CD4-positive, alpha-beta memory T cell (primary cell): ENCODE results near the gene MRPS7. TPM values are rescaled to one million over a fixed set of nuclear protein-coding genes. Genes with fewer than 3 reads are reported as not detected.

Experiments
- CTCF ChIA-PET: fragments of 350-600 bp; sonication (Branson Sonifier 250); formaldehyde crosslinking; loops from one replicate; lab custom pipeline; 2021; ENCODE audit warnings: inconsistent platforms; ENCODE audit not compliant: partially characterized antibody; lab: Charles Lee
- POLR2A ChIA-PET: fragments of 350-600 bp; sonication (Branson Sonifier 250); formaldehyde crosslinking; loops from one replicate; lab custom pipeline; 2021; ENCODE audit not compliant: partially characterized antibody; lab: Charles Lee
- DNase-seq, 5 donors: peaks; one replicate each; pipeline versions ENCODE4 v3.0.0 to v3.0.0-alpha.2; 2020 to 2022; ENCODE audit warnings: mixed read lengths in 1 of 5
- H3K27ac ChIP-seq: one replicate; pipeline ENCODE4 v1.7.0; 2013; ENCODE audit warnings: low read depth, low read length
- H3K27me3 ChIP-seq: 2 replicates; pipeline ENCODE4 v1.7.0; 2013; ENCODE audit warnings: mild to moderate bottlenecking, low read length, moderate library complexity; ENCODE audit not compliant: insufficient read depth
- H3K36me3 ChIP-seq: 2 replicates; pipeline ENCODE4 v1.7.0; 2013; ENCODE audit warnings: mild to moderate bottlenecking, low read length, moderate library complexity; ENCODE audit not compliant: insufficient read depth
- H3K4me1 ChIP-seq: 2 replicates; pipeline ENCODE4 v1.7.0; 2013; ENCODE audit warnings: mild to moderate bottlenecking, low read length, moderate library complexity; ENCODE audit not compliant: insufficient read depth
- H3K4me3 ChIP-seq, 2 donors: one replicate each; pipeline ENCODE4 v1.7.0; 2013; ENCODE audit warnings: low read length in 2 of 2, mild to moderate bottlenecking in 1 of 2
- H3K9me3 ChIP-seq, 2 donors: one replicate each; pipeline ENCODE4 v1.7.0; 2013; ENCODE audit warnings: low read length in 2 of 2, control low read depth in 1 of 2; ENCODE audit not compliant: control insufficient read depth in 1 of 2
- H3K27ac Mint-ChIP-seq, 7 donors: one replicate each; pipeline ENCODE4 v1.8.0; 2020 to 2021; ENCODE audit warnings: mixed read lengths in 7 of 7, mild to moderate bottlenecking in 6 of 7, inconsistent platforms in 3 of 7, moderate library complexity in 3 of 7
- H3K27me3 Mint-ChIP-seq, 2 donors: one replicate each; pipeline ENCODE4 v1.8.0; 2020 to 2021; ENCODE audit warnings: mixed read lengths in 2 of 2
- H3K36me3 Mint-ChIP-seq, 2 donors: one replicate each; pipeline ENCODE4 v1.8.0; 2020 to 2021; ENCODE audit warnings: mixed read lengths in 2 of 2, inconsistent platforms in 1 of 2, mild to moderate bottlenecking in 1 of 2
- H3K4me1 Mint-ChIP-seq, 4 donors: one replicate each; pipeline ENCODE4 v1.8.0; 2020 to 2021; ENCODE audit warnings: mixed read lengths in 4 of 4, mild to moderate bottlenecking in 1 of 4
- H3K4me3 Mint-ChIP-seq, 8 donors: one replicate each; pipeline ENCODE4 v1.8.0; 2020 to 2021; ENCODE audit warnings: mixed read lengths in 8 of 8, mild to moderate bottlenecking in 7 of 8, moderate library complexity in 6 of 8, inconsistent platforms in 3 of 8
- H3K9me3 Mint-ChIP-seq, 8 donors: one replicate each; pipeline ENCODE4 v1.8.0; 2020 to 2021; ENCODE audit warnings: mixed read lengths in 8 of 8, mild to moderate bottlenecking in 5 of 8, inconsistent platforms in 3 of 8, moderate library complexity in 1 of 8
- intact Hi-C: fragments of 100-400 bp; cut with micrococcal nuclease; formaldehyde crosslinking; loops from one replicate; pipeline ENCODE4 v1.15.1; 2023
- polyA plus RNA-seq, 2 donors: library from polyadenylated mRNA; unstranded; fragments of 300-500 nt; fragmentation: Illumina TruSeq; gene quantifications; one replicate each; pipeline ENCODE4 v1.2.3, GENCODE V29; 2021
- total RNA-seq, 2 experiments: library from RNA; stranded (reverse); gene quantifications; one replicate each; pipeline ENCODE4 v1.2.3, GENCODE V29; 2021

MRPS7 gene
- total and polyA plus RNA-seq, 4 experiments from 2014 or later, result 34.1 to 150 (median 71.7) TPM

- POLR2A ChIA-PET, result interaction anchor here (1.0 to 8.6 kb wide), 5 partner anchors 23 to 125 kb away, joined by 3 to 62 read pairs (median 12); partner anchors contain the start of genes GGA3, MIF4GD and MRPS7
- H3K4me3 Mint-ChIP-seq, result peak overlapping the region; percentile 82 to 94 (median 87)
Measured at GRCh38 chr17:75238684-75239191, 22.9 kb upstream of the MRPS7 start.

GRCh38 chr17:75239214-75239613 lies 22.5 kb upstream of the MRPS7 start:
- H3K9me3 Mint-ChIP-seq, result no peaks in the 10 kb centered on the region
- no peaks in the 10 kb centered on the region for H3K27me3 Mint-ChIP-seq
- peak overlapping the region in 5 of 8 donors; percentile 82 to 94 (median 87) for H3K4me3 Mint-ChIP-seq
- H3K27ac Mint-ChIP-seq, result peak overlapping the region; percentile 90 to 99 (median 96)
- DNase-seq, result no peak
- peak overlapping the region; percentile 16 for H3K27ac ChIP-seq
- no peaks in the 10 kb centered on the region for H3K27me3 ChIP-seq
- no peaks in the 10 kb centered on the region for H3K9me3 ChIP-seq
- POLR2A ChIA-PET, result interaction anchor here (1.4 to 8.6 kb wide), 4 partner anchors 22 to 125 kb away, joined by 3 to 62 read pairs (median 14); partner anchors contain the start of genes GGA3, MIF4GD and MRPS7
- H3K4me1 ChIP-seq, result peaks cover 47% of the 10 kb centered on the region
- intact Hi-C loops, result no loop called here
- CTCF ChIA-PET, result interaction anchor here (0.8 to 5.7 kb wide), 10 partner anchors 10 to 278 kb away, joined by 3 to 42 read pairs (median 5); partner anchors contain the start of genes MIF4GD and SLC25A19
- H3K36me3 Mint-ChIP-seq, result peaks cover 35 to 76% of the 10 kb centered on the region in 2 donors
- H3K4me1 Mint-ChIP-seq, result peaks cover 27 to 47% (median 35%) of the 10 kb centered on the region in 4 donors
- H3K36me3 ChIP-seq, result peaks cover 82% of the 10 kb centered on the region
- no peak overlapping the region for H3K4me3 ChIP-seq

More at GRCh38 chr17:75238684-75239191, 22.9 kb upstream of the MRPS7 start:
- intact Hi-C loops, result loop anchor here (1.0 kb wide), 1 partner anchor 124 kb away; no protein-coding TSS in a partner anchor
- Mint-ChIP-seq H3K27ac (peak overlapping the region; percentile 90 to 99 (median 96)), H3K27me3 (no peaks in the 10 kb centered on the region), H3K4me1 (peaks cover 24 to 43% (median 31%) of the 10 kb centered on the region in 4 donors), H3K9me3 (no peaks in the 10 kb centered on the region), H3K36me3 (peaks cover 36 to 72% of the 10 kb centered on the region in 2 donors)
- H3K36me3 ChIP-seq, result peaks cover 82% of the 10 kb centered on the region
- H3K4me3 ChIP-seq, result no peak overlapping the region
- H3K27me3 ChIP-seq, result no peaks in the 10 kb centered on the region
- H3K9me3 ChIP-seq, result no peaks in the 10 kb centered on the region
- CTCF ChIA-PET, result interaction anchor here (0.8 to 5.7 kb wide), 11 partner anchors 9 to 277 kb away, joined by 3 to 42 read pairs (median 5); partner anchors contain the start of gene SLC25A19
- H3K27ac ChIP-seq, result peak overlapping the region; percentile 16
- DNase-seq, result peak; percentile 58 to 68 (median 67)
- H3K4me1 ChIP-seq, result peaks cover 45% of the 10 kb centered on the region

- Histone ChIP-seq H3K27ac (no peak overlapping the region), H3K9me3 (no peaks in the 10 kb centered on the region), H3K27me3 (no peaks in the 10 kb centered on the region), H3K36me3 (peaks cover 75% of the 10 kb centered on the region), H3K4me3 (no peak overlapping the region), H3K4me1 (peaks cover 49% of the 10 kb centered on the region)
- Mint-ChIP-seq H3K4me3 (no peak overlapping the region), H3K27me3 (no peaks in the 10 kb centered on the region), H3K9me3 (no peaks in the 10 kb centered on the region), H3K27ac (peak overlapping the region in 6 of 7 donors; percentile 55 to 91 (median 78)), H3K4me1 (peaks cover 32 to 53% (median 40%) of the 10 kb centered on the region in 4 donors), H3K36me3 (peaks cover 32 to 74% of the 10 kb centered on the region in 2 donors)
- ChIA-PET POLR2A (interaction anchor here (1.1 to 8.6 kb wide), 5 partner anchors 22 to 278 kb away, joined by 3 to 62 read pairs (median 12); partner anchors contain the start of genes GGA3, MIF4GD and MRPS7), CTCF (interaction anchor here (0.8 to 5.7 kb wide), 13 partner anchors 11 to 279 kb away, joined by 3 to 42 read pairs (median 5); partner anchors contain the start of genes MIF4GD and SLC25A19)
- no peak for DNase-seq
- intact Hi-C loops, result no loop called here
Measured at GRCh38 chr17:75239778-75240393, 21.8 kb upstream of the MRPS7 start.

- peak in 1 of 5 donors; percentile 16 for DNase-seq
- POLR2A ChIA-PET, result interaction anchor here (1.1 to 8.6 kb wide), 4 partner anchors 10 to 279 kb away, joined by 3 to 62 read pairs (median 13); partner anchors contain the start of genes GGA3, MIF4GD and MRPS7
- peak overlapping the region; percentile 67 for H3K27ac ChIP-seq
Measured at GRCh38 chr17:75240394-75241142, 21.1 kb upstream of the MRPS7 start.

GRCh38 chr17:75241143-75241430 lies 20.6 kb upstream of the MRPS7 start:
- ChIA-PET POLR2A (interaction anchor here (1.9 to 8.6 kb wide), 4 partner anchors 10 to 48 kb away, joined by 8 to 62 read pairs (median 26); partner anchors contain the start of genes GGA3, MIF4GD, MRPS7 and SLC25A19), CTCF (interaction anchor here (1.2 to 5.7 kb wide), 6 partner anchors 9 to 171 kb away, joined by 3 to 42 read pairs (median 5); no protein-coding TSS in a partner anchor)
- Mint-ChIP-seq H3K27ac (peak overlapping the region in 5 of 7 donors; percentile 57 to 99 (median 98)), H3K9me3 (no peaks in the 10 kb centered on the region), H3K36me3 (peaks cover 35 to 73% of the 10 kb centered on the region in 2 donors), H3K4me1 (peaks cover 32 to 60% (median 40%) of the 10 kb centered on the region in 4 donors), H3K27me3 (no peaks in the 10 kb centered on the region), H3K4me3 (no peak overlapping the region)
- intact Hi-C loops, result no loop called here
- Histone ChIP-seq H3K4me1 (peaks cover 57% of the 10 kb centered on the region), H3K36me3 (peaks cover 72% of the 10 kb centered on the region), H3K27me3 (no peaks in the 10 kb centered on the region), H3K27ac (peak overlapping the region; percentile 67), H3K9me3 (no peaks in the 10 kb centered on the region), H3K4me3 (no peak overlapping the region)
- DNase-seq, result no peak

More at GRCh38 chr17:75240394-75241142, 21.1 kb upstream of the MRPS7 start:
- Histone ChIP-seq H3K27me3 (no peaks in the 10 kb centered on the region), H3K36me3 (peaks cover 72% of the 10 kb centered on the region), H3K4me1 (peaks cover 56% of the 10 kb centered on the region), H3K4me3 (no peak overlapping the region), H3K9me3 (no peaks in the 10 kb centered on the region)
- CTCF ChIA-PET, result interaction anchor here (0.8 to 5.7 kb wide), 12 partner anchors 10 to 279 kb away, joined by 3 to 42 read pairs (median 5); partner anchors contain the start of genes MIF4GD and SLC25A19
- H3K9me3 Mint-ChIP-seq, result no peaks in the 10 kb centered on the region
- peaks cover 31 to 70% of the 10 kb centered on the region in 2 donors for H3K36me3 Mint-ChIP-seq
- no peaks in the 10 kb centered on the region for H3K27me3 Mint-ChIP-seq
- H3K4me1 Mint-ChIP-seq, result peaks cover 32 to 54% (median 40%) of the 10 kb centered on the region in 4 donors
- H3K27ac Mint-ChIP-seq, result peak overlapping the region; percentile 19 to 98 (median 78)
- intact Hi-C loops, result no loop called here
- peak overlapping the region in 1 of 8 donors; percentile 22 for H3K4me3 Mint-ChIP-seq

- no peak for DNase-seq
- peak overlapping the region in 1 of 2 donors; percentile 15 for H3K4me3 ChIP-seq
- Mint-ChIP-seq H3K4me1 (peaks cover 32 to 62% (median 41%) of the 10 kb centered on the region in 4 donors), H3K9me3 (no peaks in the 10 kb centered on the region), H3K4me3 (peak overlapping the region in 4 of 8 donors; percentile 35 to 79 (median 64)), H3K27ac (peak overlapping the region; percentile 94 to 99 (median 98)), H3K27me3 (no peaks in the 10 kb centered on the region), H3K36me3 (peaks cover 39 to 72% of the 10 kb centered on the region in 2 donors)
- H3K4me1 ChIP-seq, result peaks cover 57% of the 10 kb centered on the region
- ChIA-PET POLR2A (interaction anchor here (1.4 to 8.6 kb wide), 5 partner anchors 9 to 425 kb away, joined by 3 to 62 read pairs (median 9); partner anchors contain the start of genes GGA3, MIF4GD, MRPS7 and RECQL5), CTCF (interaction anchor here (1.1 to 5.7 kb wide), 7 partner anchors 19 to 171 kb away, joined by 3 to 42 read pairs (median 4); no protein-coding TSS in a partner anchor)
- intact Hi-C loops, result no loop called here
- no peaks in the 10 kb centered on the region for H3K27me3 ChIP-seq
- no peaks in the 10 kb centered on the region for H3K9me3 ChIP-seq
- H3K36me3 ChIP-seq, result peaks cover 72% of the 10 kb centered on the region
- peak overlapping the region; percentile 67 for H3K27ac ChIP-seq
Measured at GRCh38 chr17:75241502-75241901, 20.2 kb upstream of the MRPS7 start.
